Spleen (tissue), 11 donors: ENCODE results near the gene TAS2R30. TPM values are rescaled to one million over a fixed set of nuclear protein-coding genes. Genes with fewer than 3 reads are reported as not detected.

ENCODE experiments used
- DNase-seq: peaks from one replicate; pipeline ENCODE4 v3.0.0-alpha.2; 2020
- H3K27ac ChIP-seq, 8 donors: fragments of 200-600 bp; sonication (generic) in 7 of 8; 1 replicate in 4 of 8; 2 replicates in 4 of 8; pipeline versions ENCODE4 v1.5.0 to v1.8.0; 2016 to 2021; ENCODE audit warnings: inconsistent platforms in 4 of 8, mild to moderate bottlenecking in 4 of 8, moderate library complexity in 1 of 8
- H3K27me3 ChIP-seq, 7 donors: fragments of 200-600 bp; sonication (generic) in 6 of 7; replicated peaks in 1 of 7; 1 replicate in 4 of 7; 2 replicates in 3 of 7; pipeline versions ENCODE4 v1.5.0 to v1.8.0; 2016 to 2021; ENCODE audit warnings: inconsistent platforms in 3 of 7, mild to moderate bottlenecking in 1 of 7
- H3K36me3 ChIP-seq, 6 donors: fragments of 200-600 bp; sonication (generic) in 5 of 6; 1 replicate in 4 of 6; 2 replicates in 2 of 6; pipeline versions ENCODE4 v1.5.0 to v1.8.0; 2016 to 2021; ENCODE audit warnings: inconsistent platforms in 2 of 6
- H3K4me1 ChIP-seq, 6 donors: fragments of 200-600 bp; sonication (generic) in 5 of 6; 1 replicate in 3 of 6; 2 replicates in 3 of 6; pipeline versions ENCODE4 v1.5.0 to v1.8.0; 2016 to 2021; ENCODE audit warnings: inconsistent platforms in 3 of 6
- H3K4me3 ChIP-seq, 8 donors: fragments of 200-600 bp; sonication (generic) in 7 of 8; 1 replicate in 4 of 8; 2 replicates in 4 of 8; pipeline versions ENCODE4 v1.5.0 to v1.8.0; 2016 to 2021; ENCODE audit warnings: inconsistent platforms in 4 of 8, mild to moderate bottlenecking in 4 of 8, moderate library complexity in 2 of 8
- H3K9me3 ChIP-seq, 8 donors: fragments of 200-600 bp; sonication (generic) in 7 of 8; 1 replicate in 4 of 8; 2 replicates in 4 of 8; pipeline versions ENCODE4 v1.5.0 to v1.8.0; 2016 to 2021; ENCODE audit warnings: inconsistent platforms in 4 of 8
- POLR2A ChIP-seq, 3 donors: fragments of 450-650 bp; IDR thresholded peaks; one replicate each; pipeline ENCODE4 v1.5.1; 2017; ENCODE audit warnings: antibody characterized with exemption in 3 of 3, mild to moderate bottlenecking in 1 of 3
- POLR2AphosphoS5 ChIP-seq, 3 donors: sonication (generic); formaldehyde crosslinking; IDR thresholded peaks; one replicate each; pipeline ENCODE4 v1.5.1; 2017; ENCODE audit warnings: antibody characterized with exemption in 3 of 3
- WGBS, 5 donors: extraction: QIAGEN DNeasy Blood & Tissue Kit in 3 of 5; methylation state at CpG; one replicate each; pipeline versions ENCODE4 v1.1.5 to v1.1.7; 2013 to 2018; 5-methylcytosine and 5-hydroxymethylcytosine counted together
- intact Hi-C: fragments of 100-400 bp; cut with DNase I; formaldehyde crosslinking; loops from one replicate; pipeline ENCODE4 v1.15.0; 2023; ENCODE audit warnings: low total_unique reads
- polyA plus RNA-seq, 3 donors: library from polyadenylated mRNA; stranded (reverse); fragments of 200-250 nt; gene quantifications; one replicate each; pipeline ENCODE4 v1.2.1, GENCODE V29; 2013
- total RNA-seq, 7 donors: library from RNA; depleted of rRNA in 3 of 7; stranded (reverse); fragments of >200 nt in 3 of 7; fragmentation: NEBNext Ultra II Directional in 4 of 7; extraction: Animal tissue kit (Norgen Biotek cat#: 25700) in 4 of 7; gene quantifications; one replicate each; pipeline versions ENCODE4 v1.1.0 to v1.2.1, GENCODE V29; 2016 to 2021
- TF ChIP-seq, protein P1 (sequence below), 11 experiments: fragments of 200-600 bp in 7 of 11; fragments of 450-650 bp in 4 of 11; sonication (generic) in 4 of 11; IDR thresholded peaks in 8 of 11; conservative IDR thresholded peaks in 3 of 11; 1 replicate in 7 of 11; 2 replicates in 4 of 11; pipeline versions ENCODE4 v1.4.0 to v1.8.0; 2016 to 2021; ENCODE audit warnings: antibody characterized with exemption in 11 of 11, inconsistent platforms in 4 of 11, mild to moderate bottlenecking in 1 of 11
- donor health status: healthy with polysubstance abuse.
- donor health status: DM: no; HTN: no; CAD: no; lungs with moderate emphysema.
- donor health status: DM: no; HTN: no; CAD: no.
- donor health status: Bipolar disorder and iron deficiency.
- donor health status: healthy.
- donor health status: DM: no; HTN: no; CAD: no.
- donor health status: DM: yes; HTN: yes; CAD: no.

The TAS2R30 gene
- total and polyA plus RNA-seq, 10 donors: 0.09 to 30.7 (median 8.6) TPM; not detected in 1

DNA sequence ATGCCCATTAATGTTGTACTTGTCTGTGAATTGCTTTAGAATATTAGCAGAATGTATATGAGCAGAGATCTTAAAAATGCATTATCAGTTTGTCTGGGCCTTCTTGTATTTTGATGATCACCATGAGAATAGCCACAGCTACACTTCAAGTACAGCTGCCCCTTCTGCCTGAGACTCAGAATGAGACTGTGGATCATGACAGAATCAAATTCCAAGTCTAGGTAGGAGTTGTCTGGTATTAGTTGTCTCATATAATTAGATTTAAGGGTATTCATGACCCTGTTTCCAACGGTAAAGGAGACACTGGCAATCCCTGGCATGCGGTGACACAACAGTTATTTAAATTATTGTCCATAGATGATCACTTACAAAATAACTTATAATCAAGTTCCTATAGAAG, 18.3 kb upstream of the TAS2R30 start:
- intact Hi-C loops: no loop called here
- H3K27me3 ChIP-seq: no peaks in the 10 kb centered on the region
- TF ChIP-seq POLR2A (IDR thresholded peaks at IDR 0.05): no peak
- TF ChIP-seq POLR2AphosphoS5 (IDR thresholded peaks at IDR 0.05): no peak
- TF ChIP-seq, protein P1, sequence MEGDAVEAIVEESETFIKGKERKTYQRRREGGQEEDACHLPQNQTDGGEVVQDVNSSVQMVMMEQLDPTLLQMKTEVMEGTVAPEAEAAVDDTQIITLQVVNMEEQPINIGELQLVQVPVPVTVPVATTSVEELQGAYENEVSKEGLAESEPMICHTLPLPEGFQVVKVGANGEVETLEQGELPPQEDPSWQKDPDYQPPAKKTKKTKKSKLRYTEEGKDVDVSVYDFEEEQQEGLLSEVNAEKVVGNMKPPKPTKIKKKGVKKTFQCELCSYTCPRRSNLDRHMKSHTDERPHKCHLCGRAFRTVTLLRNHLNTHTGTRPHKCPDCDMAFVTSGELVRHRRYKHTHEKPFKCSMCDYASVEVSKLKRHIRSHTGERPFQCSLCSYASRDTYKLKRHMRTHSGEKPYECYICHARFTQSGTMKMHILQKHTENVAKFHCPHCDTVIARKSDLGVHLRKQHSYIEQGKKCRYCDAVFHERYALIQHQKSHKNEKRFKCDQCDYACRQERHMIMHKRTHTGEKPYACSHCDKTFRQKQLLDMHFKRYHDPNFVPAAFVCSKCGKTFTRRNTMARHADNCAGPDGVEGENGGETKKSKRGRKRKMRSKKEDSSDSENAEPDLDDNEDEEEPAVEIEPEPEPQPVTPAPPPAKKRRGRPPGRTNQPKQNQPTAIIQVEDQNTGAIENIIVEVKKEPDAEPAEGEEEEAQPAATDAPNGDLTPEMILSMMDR (IDR thresholded peaks at IDR 0.05 in 8 of 11, conservative IDR thresholded peaks at IDR 0.05 in 3 of 11): no peak
- no peak overlapping the region for H3K27ac ChIP-seq
- H3K9me3 ChIP-seq: peaks cover 0 to 34% (median 16%) of the 10 kb centered on the region in 8 donors
- WGBS, 5 donors: 84 to 100% (median 92%) methylated on average over 2 of the region's 2 CpGs
- no peaks in the 10 kb centered on the region for H3K4me1 ChIP-seq
- no peak for DNase-seq
- H3K36me3 ChIP-seq: peaks cover 0 to 7% (median 0%) of the 10 kb centered on the region in 6 donors
- no peak overlapping the region for H3K4me3 ChIP-seq

DNA sequence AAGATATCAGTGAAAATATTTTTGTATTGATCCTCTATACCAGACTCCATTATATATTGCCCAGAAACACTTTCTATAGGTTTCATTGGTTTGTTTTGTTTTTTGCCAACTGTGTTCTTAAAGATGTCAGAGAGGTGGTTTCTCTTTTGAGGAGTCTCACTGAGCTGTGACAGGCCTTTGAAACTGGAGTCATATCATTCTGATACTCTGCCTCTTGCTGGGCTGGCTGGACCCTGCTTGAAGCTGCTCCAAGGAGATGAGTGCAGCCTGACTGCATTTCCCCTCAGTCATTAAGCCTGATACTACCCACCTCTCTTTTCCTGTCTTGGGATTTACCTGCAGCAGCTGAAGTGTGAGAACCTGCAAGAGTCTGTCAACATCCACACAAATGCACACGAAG, 16.4 kb upstream of the TAS2R30 start:
- no peaks in the 10 kb centered on the region for H3K4me1 ChIP-seq
- intact Hi-C loops: no loop called here
- WGBS, 5 donors: 51 to 70% (median 68%) methylated on average over 1 of the region's 1 CpG
- peaks cover 0 to 23% (median 7%) of the 10 kb centered on the region in 8 donors for H3K9me3 ChIP-seq
- H3K27me3 ChIP-seq: no peaks in the 10 kb centered on the region
- DNase-seq: no peak
- no peak overlapping the region for H3K27ac ChIP-seq
- TF ChIP-seq POLR2AphosphoS5 (IDR thresholded peaks at IDR 0.05): no peak
- TF ChIP-seq POLR2A (IDR thresholded peaks at IDR 0.05): no peak
- TF ChIP-seq, protein P1 (IDR thresholded peaks at IDR 0.05 in 8 of 11, conservative IDR thresholded peaks at IDR 0.05 in 3 of 11): no peak
- peaks cover 0 to 7% (median 0%) of the 10 kb centered on the region in 6 donors for H3K36me3 ChIP-seq
- no peak overlapping the region for H3K4me3 ChIP-seq

DNA sequence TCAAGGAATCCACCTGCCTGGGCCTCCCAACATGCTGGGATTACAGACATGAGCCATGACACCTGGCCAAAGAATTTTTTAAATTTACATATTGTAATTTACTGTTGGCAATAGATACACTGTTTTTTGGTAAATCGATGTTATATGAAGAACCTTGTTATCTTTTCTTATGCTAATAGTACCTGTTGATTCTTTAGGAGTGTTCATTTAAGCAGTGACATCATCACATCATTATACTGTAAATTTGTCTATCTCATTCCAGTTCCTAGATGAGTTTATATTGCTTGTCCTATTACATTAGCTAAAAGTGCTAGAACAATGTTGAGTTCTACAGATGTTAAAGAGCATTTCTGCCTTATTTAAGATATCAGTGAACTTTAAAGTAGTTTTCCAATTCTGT, 13.0 kb upstream of the TAS2R30 start:
- no peaks in the 10 kb centered on the region for H3K27me3 ChIP-seq
- intact Hi-C loops: no loop called here
- 95 to 100% (median 97%) methylated on average over 1 of the region's 1 CpG for WGBS, 5 donors
- peaks cover 0 to 31% (median 24%) of the 10 kb centered on the region in 8 donors for H3K9me3 ChIP-seq
- H3K27ac ChIP-seq: no peak overlapping the region
- peaks cover 0 to 25% (median 0%) of the 10 kb centered on the region in 6 donors for H3K36me3 ChIP-seq
- no peak overlapping the region for H3K4me3 ChIP-seq
- TF ChIP-seq, protein P1 (IDR thresholded peaks at IDR 0.05 in 8 of 11, conservative IDR thresholded peaks at IDR 0.05 in 3 of 11): no peak
- no peak for TF ChIP-seq POLR2A (IDR thresholded peaks at IDR 0.05)
- no peak for TF ChIP-seq POLR2AphosphoS5 (IDR thresholded peaks at IDR 0.05)
- no peak for DNase-seq
- H3K4me1 ChIP-seq: no peaks in the 10 kb centered on the region

DNA sequence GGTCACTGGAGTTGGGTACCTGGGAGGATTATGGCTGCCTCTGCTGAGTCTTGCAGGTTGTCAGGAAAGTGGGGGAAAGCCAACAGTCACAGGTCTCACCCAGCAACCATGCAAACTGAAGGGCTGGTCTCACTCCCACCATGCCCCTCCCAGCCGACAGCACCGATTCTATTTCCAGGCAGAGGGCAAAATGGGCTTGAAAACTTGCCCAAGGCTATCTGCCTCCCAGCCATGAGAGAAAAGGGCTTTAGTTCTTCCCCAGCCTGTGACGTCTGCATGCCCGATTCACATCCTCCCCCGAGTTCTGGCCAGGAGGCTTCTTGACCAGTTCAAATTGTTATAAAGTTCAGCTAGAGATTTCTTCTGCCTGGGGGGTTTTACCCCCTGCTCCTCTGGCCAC, 9.9 kb upstream of the TAS2R30 start:
- DNase-seq: no peak
- intact Hi-C loops: no loop called here
- Histone ChIP-seq H3K9me3 (peaks cover 0 to 31% (median 24%) of the 10 kb centered on the region in 8 donors), H3K27me3 (no peaks in the 10 kb centered on the region), H3K36me3 (peaks cover 0 to 25% (median 0%) of the 10 kb centered on the region in 6 donors), H3K4me3 (no peak overlapping the region), H3K4me1 (no peaks in the 10 kb centered on the region), H3K27ac (no peak overlapping the region)
- 79 to 95% (median 92%) methylated on average over 5 of the region's 5 CpGs for WGBS, 5 donors
- TF ChIP-seq POLR2AphosphoS5 (IDR thresholded peaks at IDR 0.05) (no peak), POLR2A (IDR thresholded peaks at IDR 0.05) (no peak)
- TF ChIP-seq, protein P1 (IDR thresholded peaks at IDR 0.05 in 8 of 11, conservative IDR thresholded peaks at IDR 0.05 in 3 of 11): no peak
